Activated CD4-positive, alpha-beta T cell treated with anti-CD3 and anti-CD28 coated beads for 36 hours (primary cell): ENCODE results near the gene FHDC1. TPM values are rescaled to one million over a fixed set of nuclear protein-coding genes. Genes with fewer than 3 reads are reported as not detected.

Experiments
- ATAC-seq: fragments of 200-7000 bp; cut with Tn5 transposase; one replicate; pipeline ENCODE4 v1.10.0; 2021; ENCODE audit warnings: mild to moderate bottlenecking, moderate library complexity
- CTCF ChIA-PET: fragments of 350-600 bp; sonication (Branson Sonifier 250); formaldehyde crosslinking; loops from one replicate; lab custom pipeline; 2021; ENCODE audit warnings: antibody characterized with exemption; lab: Charles Lee
- POLR2A ChIA-PET: fragments of 350-600 bp; sonication (Branson Sonifier 250); formaldehyde crosslinking; loops from one replicate; lab custom pipeline; 2021; ENCODE audit warnings: antibody characterized with exemption, inconsistent platforms; lab: Charles Lee
- DNase-seq: peaks from one replicate; pipeline ENCODE4 v3.0.0-alpha.2; 2020
- H3K27ac Mint-ChIP-seq: one replicate; pipeline ENCODE4 v1.8.0; 2021; ENCODE audit warnings: mixed read lengths
- H3K27me3 Mint-ChIP-seq: one replicate; pipeline ENCODE4 v1.8.0; 2021; ENCODE audit warnings: mixed read lengths
- H3K36me3 Mint-ChIP-seq: one replicate; pipeline ENCODE4 v1.8.0; 2021; ENCODE audit warnings: low read depth, mixed read lengths
- H3K4me1 Mint-ChIP-seq: one replicate; pipeline ENCODE4 v1.8.0; 2021; ENCODE audit warnings: mixed read lengths
- H3K4me3 Mint-ChIP-seq: one replicate; pipeline ENCODE4 v1.8.0; 2021; ENCODE audit warnings: mild to moderate bottlenecking, moderate library complexity, mixed read lengths
- H3K9me3 Mint-ChIP-seq: one replicate; pipeline ENCODE4 v1.8.0; 2021; ENCODE audit warnings: low read depth, mixed read lengths
- intact Hi-C, 2 experiments: fragments of 100-400 bp; cut with DNase I in 1 of 2; cut with micrococcal nuclease in 1 of 2; formaldehyde crosslinking; loops; one replicate each; pipeline versions ENCODE4 v1.14.2 to v1.15.1; 2022 to 2024; cut with DNase I, micrococcal nuclease
- total RNA-seq, 2 experiments: library from RNA; stranded (reverse); gene quantifications; one replicate each; pipeline ENCODE4 v1.2.3, GENCODE V29; 2021

FHDC1 gene
- total RNA-seq, 2 experiments from 2014 or later, result 0.09 TPM

GRCh38 chr4:152961014-152961772, 25.1 kb downstream of the FHDC1 start:
- no peak overlapping the region for H3K27ac Mint-ChIP-seq
- ChIA-PET CTCF (interaction anchor here (0.5 to 0.6 kb wide), 2 partner anchors 64 to 243 kb away, joined by 3 to 4 read pairs; no protein-coding TSS in a partner anchor), POLR2A (no interaction called here)
- H3K27me3 Mint-ChIP-seq, result no peaks in the 10 kb centered on the region
- intact Hi-C loops, result no loop called here
- no peak overlapping the region for H3K4me3 Mint-ChIP-seq
- H3K9me3 Mint-ChIP-seq, result no peaks in the 10 kb centered on the region
- H3K36me3 Mint-ChIP-seq, result no peaks in the 10 kb centered on the region
- DNase-seq (no peak), ATAC-seq (no peak)
- no peaks in the 10 kb centered on the region for H3K4me1 Mint-ChIP-seq

- ChIA-PET CTCF (interaction anchor here (0.5 kb wide), 1 partner anchor 243 kb away, joined by 3 read pairs; no protein-coding TSS in a partner anchor), POLR2A (no interaction called here)
- intact Hi-C loops, result no loop called here
- no peaks in the 10 kb centered on the region for H3K36me3 Mint-ChIP-seq
- no peaks in the 10 kb centered on the region for H3K9me3 Mint-ChIP-seq
- no peak overlapping the region for H3K4me3 Mint-ChIP-seq
- H3K4me1 Mint-ChIP-seq, result no peaks in the 10 kb centered on the region
- DNase-seq (no peak), ATAC-seq (no peak)
- H3K27me3 Mint-ChIP-seq, result no peaks in the 10 kb centered on the region
- no peak overlapping the region for H3K27ac Mint-ChIP-seq
Measured at GRCh38 chr4:152961773-152962115, 25.6 kb downstream of the FHDC1 start.

GRCh38 chr4:152962150-152962549, 26.0 kb downstream of the FHDC1 start:
- ChIA-PET CTCF (no interaction called here), POLR2A (no interaction called here)
- intact Hi-C loops, result no loop called here
- H3K27ac Mint-ChIP-seq, result no peak overlapping the region
- DNase-seq, result no peak
- no peaks in the 10 kb centered on the region for H3K4me1 Mint-ChIP-seq
- H3K36me3 Mint-ChIP-seq, result no peaks in the 10 kb centered on the region
- ATAC-seq, result no peak
- H3K27me3 Mint-ChIP-seq, result no peaks in the 10 kb centered on the region
- no peak overlapping the region for H3K4me3 Mint-ChIP-seq
- no peaks in the 10 kb centered on the region for H3K9me3 Mint-ChIP-seq

GRCh38 chr4:152964335-152964734, 28.2 kb downstream of the FHDC1 start:
- Mint-ChIP-seq H3K4me3 (no peak overlapping the region), H3K4me1 (no peaks in the 10 kb centered on the region), H3K36me3 (no peaks in the 10 kb centered on the region), H3K9me3 (no peaks in the 10 kb centered on the region), H3K27me3 (no peaks in the 10 kb centered on the region), H3K27ac (no peak overlapping the region)
- ChIA-PET POLR2A (no interaction called here), CTCF (interaction anchor here (0.7 kb wide), 1 partner anchor 24 kb away, joined by 3 read pairs; no protein-coding TSS in a partner anchor)
- ATAC-seq (no peak), DNase-seq (no peak)
- intact Hi-C loops, result no loop called here

GRCh38 chr4:152965611-152966010, 29.5 kb downstream of the FHDC1 start:
- H3K9me3 Mint-ChIP-seq, result no peaks in the 10 kb centered on the region
- no peaks in the 10 kb centered on the region for H3K4me1 Mint-ChIP-seq
- POLR2A ChIA-PET, result interaction anchor here (0.5 kb wide), 1 partner anchor 785 kb away, joined by 3 read pairs; no protein-coding TSS in a partner anchor
- H3K27me3 Mint-ChIP-seq, result no peaks in the 10 kb centered on the region
- ATAC-seq, result no peak
- H3K36me3 Mint-ChIP-seq, result no peaks in the 10 kb centered on the region
- no peak overlapping the region for H3K27ac Mint-ChIP-seq
- no peak for DNase-seq
- CTCF ChIA-PET, result interaction anchor here (1.1 to 1.4 kb wide), 3 partner anchors 20 to 161 kb away, joined by 3 to 4 read pairs (median 4); no protein-coding TSS in a partner anchor
- H3K4me3 Mint-ChIP-seq, result no peak overlapping the region
- intact Hi-C loops, result no loop called here

GRCh38 chr4:152967907-152968306, 31.8 kb downstream of the FHDC1 start:
- ChIA-PET POLR2A (no interaction called here), CTCF (interaction anchor here (1.0 kb wide), 1 partner anchor 50 kb away, joined by 3 read pairs; no protein-coding TSS in a partner anchor)
- ATAC-seq (no peak), DNase-seq (no peak)
- H3K36me3 Mint-ChIP-seq, result no peaks in the 10 kb centered on the region
- no peaks in the 10 kb centered on the region for H3K27me3 Mint-ChIP-seq
- H3K4me1 Mint-ChIP-seq, result no peaks in the 10 kb centered on the region
- no peaks in the 10 kb centered on the region for H3K9me3 Mint-ChIP-seq
- no peak overlapping the region for H3K27ac Mint-ChIP-seq
- H3K4me3 Mint-ChIP-seq, result no peak overlapping the region
- intact Hi-C loops, result no loop called here

GRCh38 chr4:152968806-152969394, 32.8 kb downstream of the FHDC1 start:
- intact Hi-C loops, result no loop called here
- ATAC-seq (no peak), DNase-seq (no peak)
- Mint-ChIP-seq H3K4me3 (no peak overlapping the region), H3K4me1 (no peaks in the 10 kb centered on the region), H3K9me3 (no peaks in the 10 kb centered on the region), H3K27me3 (no peaks in the 10 kb centered on the region), H3K36me3 (no peaks in the 10 kb centered on the region), H3K27ac (no peak overlapping the region)
- CTCF ChIA-PET, result no interaction called here
- POLR2A ChIA-PET, result no interaction called here

- H3K36me3 Mint-ChIP-seq, result no peaks in the 10 kb centered on the region
- H3K27ac Mint-ChIP-seq, result no peak overlapping the region
- H3K4me3 Mint-ChIP-seq, result no peak overlapping the region
- ChIA-PET CTCF (interaction anchor here (0.8 kb wide), 1 partner anchor 119 kb away, joined by 5 read pairs; no protein-coding TSS in a partner anchor), POLR2A (no interaction called here)
- intact Hi-C loops, result no loop called here
- ATAC-seq (no peak), DNase-seq (no peak)
- no peaks in the 10 kb centered on the region for H3K27me3 Mint-ChIP-seq
- H3K9me3 Mint-ChIP-seq, result no peaks in the 10 kb centered on the region
- H3K4me1 Mint-ChIP-seq, result no peaks in the 10 kb centered on the region
Measured at GRCh38 chr4:152970102-152970820, 34.1 kb downstream of the FHDC1 start.

GRCh38 chr4:152971053-152971452, 34.9 kb downstream of the FHDC1 start:
- H3K27me3 Mint-ChIP-seq, result no peaks in the 10 kb centered on the region
- H3K4me3 Mint-ChIP-seq, result no peak overlapping the region
- no peak overlapping the region for H3K27ac Mint-ChIP-seq
- ATAC-seq, result no peak
- no peak for DNase-seq
- H3K36me3 Mint-ChIP-seq, result no peaks in the 10 kb centered on the region
- intact Hi-C loops, result no loop called here
- CTCF ChIA-PET, result no interaction called here
- H3K4me1 Mint-ChIP-seq, result no peaks in the 10 kb centered on the region
- H3K9me3 Mint-ChIP-seq, result no peaks in the 10 kb centered on the region
- POLR2A ChIA-PET, result no interaction called here

- DNase-seq, result no peak
- POLR2A ChIA-PET, result no interaction called here
- H3K4me3 Mint-ChIP-seq, result no peak overlapping the region
- H3K4me1 Mint-ChIP-seq, result no peaks in the 10 kb centered on the region
- H3K27me3 Mint-ChIP-seq, result no peaks in the 10 kb centered on the region
- intact Hi-C loops, result no loop called here
- no peaks in the 10 kb centered on the region for H3K36me3 Mint-ChIP-seq
- ATAC-seq, result no peak
- no peaks in the 10 kb centered on the region for H3K9me3 Mint-ChIP-seq
- CTCF ChIA-PET, result interaction anchor here (0.7 to 1.4 kb wide), 2 partner anchors 165 to 525 kb away, joined by 4 read pairs; no protein-coding TSS in a partner anchor
- no peak overlapping the region for H3K27ac Mint-ChIP-seq
Measured at GRCh38 chr4:152972821-152973628, 36.9 kb downstream of the FHDC1 start.
